HG03196 (cell line): ENCODE results near the gene IPO9.
"Not testable (repeated sequence)": the region's sequence is repeated elsewhere in the genome, so short reads cannot be mapped to it uniquely, and the experiment has no call there.

Experiments used
- ATAC-seq: cut with Tn5 transposase; IDR thresholded peaks from one replicate; pipeline ENCODE4 v1.9.1; 2021; ENCODE audit not compliant: unreplicated experiment

IPO9 gene

GRCh38 chr1:201900476-201900875 lies 71.5 kb downstream of the IPO9 start:
- no peak for ATAC-seq

- not testable (repeated sequence) for ATAC-seq
Observed at GRCh38 chr1:201901036-201901435, 72.1 kb downstream of the IPO9 start.

GRCh38 chr1:201902198-201902597 lies 73.2 kb downstream of the IPO9 start:
- ATAC-seq: no peak

GRCh38 chr1:201903135-201903534 lies 74.2 kb downstream of the IPO9 start:
- no peak for ATAC-seq

- ATAC-seq: no peak
Observed at GRCh38 chr1:201904579-201904978, 75.6 kb downstream of the IPO9 start.

- no peak for ATAC-seq
Observed at GRCh38 chr1:201905234-201905890, 76.4 kb downstream of the IPO9 start.

- ATAC-seq: no peak
Observed at GRCh38 chr1:201906336-201906735, 77.4 kb downstream of the IPO9 start.

- no peak for ATAC-seq
Observed at GRCh38 chr1:201907621-201908020, 78.7 kb downstream of the IPO9 start.

- ATAC-seq: no peak
Observed at GRCh38 chr1:201911826-201912571, 83.0 kb downstream of the IPO9 start.

GRCh38 chr1:201912832-201913231 lies 83.9 kb downstream of the IPO9 start:
- no peak for ATAC-seq

GRCh38 chr1:201914456-201915235 lies 85.7 kb downstream of the IPO9 start:
- no peak for ATAC-seq

GRCh38 chr1:201916649-201917249 lies 87.8 kb downstream of the IPO9 start:
- no peak for ATAC-seq

- no peak for ATAC-seq
Observed at GRCh38 chr1:201917362-201918033, 88.5 kb downstream of the IPO9 start.

GRCh38 chr1:201918343-201918742 lies 89.4 kb downstream of the IPO9 start:
- no peak for ATAC-seq

GRCh38 chr1:201921952-201922558 lies 93.1 kb downstream of the IPO9 start:
- ATAC-seq: no peak

GRCh38 chr1:201925301-201925567 lies 96.3 kb downstream of the IPO9 start:
- no peak for ATAC-seq

- ATAC-seq: no peak
Observed at GRCh38 chr1:201925981-201926645, 97.2 kb downstream of the IPO9 start.

GRCh38 chr1:201928266-201928665 lies 99.3 kb downstream of the IPO9 start:
- no peak for ATAC-seq

GRCh38 chr1:201930137-201930536 lies 101.2 kb downstream of the IPO9 start:
- ATAC-seq: no peak

GRCh38 chr1:201930803-201931202 lies 101.8 kb downstream of the IPO9 start:
- ATAC-seq: no peak
